Measurements from ENCODE around the gene COX10.

COX10 gene

GRCh38 chr17:14072881-14073280, 3.6 kb downstream of the COX10 start:
- DNase-seq, result no peak

- no peak for DNase-seq
Observed at GRCh38 chr17:14078027-14078426, 8.7 kb downstream of the COX10 start.

GRCh38 chr17:14080847-14081251, 11.5 kb downstream of the COX10 start:
- no peak for DNase-seq

- no peak for DNase-seq
Observed at GRCh38 chr17:14082848-14083247, 13.5 kb downstream of the COX10 start.

- DNase-seq, result no peak
Observed at GRCh38 chr17:14084955-14085354, 15.7 kb downstream of the COX10 start.

GRCh38 chr17:14086189-14086588, 16.9 kb downstream of the COX10 start:
- no peak for DNase-seq

- DNase-seq, result no peak
Observed at GRCh38 chr17:14089179-14089578, 19.9 kb downstream of the COX10 start.

- DNase-seq, result no peak
Observed at GRCh38 chr17:14091367-14091766, 22.1 kb downstream of the COX10 start.

- DNase-seq, result no peak
Observed at GRCh38 chr17:14092808-14093207, 23.5 kb downstream of the COX10 start.

- DNase-seq, result no peak
Observed at GRCh38 chr17:14094676-14095601, 25.6 kb downstream of the COX10 start.

- DNase-seq, result no peak
Observed at GRCh38 chr17:14095631-14096030, 26.3 kb downstream of the COX10 start.

GRCh38 chr17:14098246-14098645, 28.9 kb downstream of the COX10 start:
- no peak for DNase-seq

- no peak for DNase-seq
Observed at GRCh38 chr17:14101976-14102375, 32.7 kb downstream of the COX10 start.

- DNase-seq, result no peak
Observed at GRCh38 chr17:14103836-14104235, 34.5 kb downstream of the COX10 start.

GRCh38 chr17:14104734-14105133, 35.4 kb downstream of the COX10 start:
- DNase-seq, result no peak

GRCh38 chr17:14107889-14108288, 38.6 kb downstream of the COX10 start:
- no peak for DNase-seq

- DNase-seq, result no peak
Observed at GRCh38 chr17:14112407-14112806, 43.1 kb downstream of the COX10 start.

GRCh38 chr17:14113137-14113536, 43.8 kb downstream of the COX10 start:
- no peak for DNase-seq

GRCh38 chr17:14116263-14117024, 47.1 kb downstream of the COX10 start:
- no peak for DNase-seq

GRCh38 chr17:14118951-14119350, 49.6 kb downstream of the COX10 start:
- DNase-seq, result no peak

- DNase-seq, result no peak
Observed at GRCh38 chr17:14119546-14119945, 50.2 kb downstream of the COX10 start.

GRCh38 chr17:14121952-14122351, 52.6 kb downstream of the COX10 start:
- DNase-seq, result no peak

GRCh38 chr17:14123619-14124278, 54.4 kb downstream of the COX10 start:
- no peak for DNase-seq

GRCh38 chr17:14124854-14125253, 55.5 kb downstream of the COX10 start:
- no peak for DNase-seq
